KMS-11 (cell line): ENCODE measurements around the gene NCBP3.

Experiments
- H2AFZ ChIP-seq: fragments of 200-600 bp; sonication (generic); 2 replicates; pipeline ENCODE4 v1.6.1; 2016; ENCODE audit warnings: antibody characterized with exemption, mixed run types, low read depth
- H3K27ac ChIP-seq: fragments of 200-600 bp; sonication (generic); 2 replicates; pipeline ENCODE4 v1.6.1; 2016; ENCODE audit warnings: mild to moderate bottlenecking, mixed run types
- H3K27me3 ChIP-seq: fragments of 200-600 bp; sonication (generic); 2 replicates; pipeline ENCODE4 v1.6.1; 2017; ENCODE audit warnings: mild to moderate bottlenecking, low read depth, mixed run types, moderate library complexity; ENCODE audit not compliant: insufficient read depth
- H3K36me3 ChIP-seq: fragments of 200-600 bp; sonication (generic); 2 replicates; pipeline ENCODE4 v1.6.1; 2017; ENCODE audit warnings: mild to moderate bottlenecking, mixed run types; ENCODE audit not compliant: insufficient read depth
- H3K4me1 ChIP-seq: fragments of 200-600 bp; sonication (generic); 2 replicates; pipeline ENCODE4 v1.6.1; 2016; ENCODE audit warnings: mild to moderate bottlenecking, low read depth, mixed run types; ENCODE audit not compliant: poor library complexity, severe bottlenecking
- H3K4me2 ChIP-seq: fragments of 200-600 bp; sonication (generic); 2 replicates; pipeline ENCODE4 v1.7.0; 2016; ENCODE audit warnings: mild to moderate bottlenecking, mixed run types
- H3K4me3 ChIP-seq: fragments of 200-600 bp; sonication (generic); IDR thresholded peaks from 2 replicates; pipeline ENCODE4 v1.6.1; 2017; ENCODE audit warnings: low read depth, low read length, mixed read lengths; ENCODE audit not compliant: insufficient read depth
- H3K79me2 ChIP-seq: fragments of 200-600 bp; sonication (generic); 2 replicates; pipeline ENCODE4 v1.6.1; 2016; ENCODE audit warnings: low read depth, mixed run types; ENCODE audit not compliant: insufficient read depth
- H3K9ac ChIP-seq: fragments of 200-600 bp; sonication (generic); 2 replicates; pipeline ENCODE4 v1.6.1; 2016; ENCODE audit warnings: mild to moderate bottlenecking, mixed run types
- H4K20me1 ChIP-seq: fragments of 200-600 bp; sonication (generic); 2 replicates; pipeline ENCODE4 v1.6.1; 2016; ENCODE audit warnings: mild to moderate bottlenecking, mixed run types; ENCODE audit not compliant: insufficient read depth
- CTCF ChIP-seq: fragments of 200-600 bp; sonication (generic); conservative IDR thresholded peaks from 2 replicates; pipeline ENCODE4 v1.6.1; 2017; ENCODE audit warnings: low read depth, mild to moderate bottlenecking, antibody characterized with exemption, low read length, moderate library complexity, mixed read lengths

Gene NCBP3

GRCh38 chr17:3845621-3846436, at the start of gene NCBP3:
Gene NCBP3 (minus strand): TSS chr17:3846246. CDS start chr17:3846223, 23 bp downstream.
- H3K36me3 ChIP-seq = no peaks in the 10 kb centered on the region
- H3K9ac ChIP-seq = peak within 1 kb of the TSS; percentile 78
- H2AFZ ChIP-seq = peak within 1 kb of the TSS; percentile 81
- no peaks in the 10 kb centered on the region for H4K20me1 ChIP-seq
- H3K4me3 ChIP-seq = no peak within 1 kb of the TSS
- H3K27me3 ChIP-seq = no peaks in the 10 kb centered on the region
- no peak within 1 kb of the TSS for H3K27ac ChIP-seq
- peak within 1 kb of the TSS; percentile 69; the same call in 1 of the 2 replicates for H3K4me2 ChIP-seq
- peaks cover 20% of the 10 kb centered on the region for H3K79me2 ChIP-seq
- peaks cover 7% of the 10 kb centered on the region for H3K4me1 ChIP-seq
- TF ChIP-seq CTCF = peak; percentile 79

- H3K4me3 ChIP-seq = no peak overlapping the region
- no peaks in the 10 kb centered on the region for H3K79me2 ChIP-seq
- H3K27me3 ChIP-seq = no peaks in the 10 kb centered on the region
- H3K36me3 ChIP-seq = no peaks in the 10 kb centered on the region
- no peaks in the 10 kb centered on the region for H4K20me1 ChIP-seq
- no peak overlapping the region for H3K4me2 ChIP-seq
- H2AFZ ChIP-seq = no peak overlapping the region
- TF ChIP-seq CTCF = no peak
- H3K9ac ChIP-seq = no peak overlapping the region
- no peak overlapping the region for H3K27ac ChIP-seq
- peaks cover 4% of the 10 kb centered on the region for H3K4me1 ChIP-seq
These were observed 49.3 kb upstream of the NCBP3 start for GRCh38 chr17:3895354-3895753.

GRCh38 chr17:3894911-3895343, 48.9 kb upstream of the NCBP3 start:
- H3K4me1 ChIP-seq = peaks cover 4% of the 10 kb centered on the region
- H3K36me3 ChIP-seq = no peaks in the 10 kb centered on the region
- H3K27me3 ChIP-seq = no peaks in the 10 kb centered on the region
- H3K9ac ChIP-seq = no peak overlapping the region
- H3K79me2 ChIP-seq = no peaks in the 10 kb centered on the region
- no peak overlapping the region for H3K4me3 ChIP-seq
- TF ChIP-seq CTCF = no peak
- no peak overlapping the region for H3K4me2 ChIP-seq
- no peaks in the 10 kb centered on the region for H4K20me1 ChIP-seq
- H2AFZ ChIP-seq = no peak overlapping the region
- no peak overlapping the region for H3K27ac ChIP-seq

- no peaks in the 10 kb centered on the region for H3K27me3 ChIP-seq
- no peak overlapping the region for H3K27ac ChIP-seq
- no peak overlapping the region for H3K4me3 ChIP-seq
- H4K20me1 ChIP-seq = no peaks in the 10 kb centered on the region
- no peaks in the 10 kb centered on the region for H3K36me3 ChIP-seq
- H3K9ac ChIP-seq = no peak overlapping the region
- TF ChIP-seq CTCF = no peak
- H3K4me1 ChIP-seq = peaks cover 4% of the 10 kb centered on the region
- no peak overlapping the region for H2AFZ ChIP-seq
- H3K4me2 ChIP-seq = no peak overlapping the region
- no peaks in the 10 kb centered on the region for H3K79me2 ChIP-seq
These were observed 48.1 kb upstream of the NCBP3 start for GRCh38 chr17:3894188-3894587.
